ENCODE data around the gene CTSG. TPM values are rescaled to one million over a fixed set of nuclear protein-coding genes. Genes with fewer than 3 reads are reported as not detected.
"Not testable (repeated sequence)": the region's sequence is repeated elsewhere in the genome, so short reads cannot be mapped to it uniquely, and the experiment has no call there.

CTSG gene
- total RNA-seq, 2 experiments from 2014 or later: 0.31 to 0.35 TPM

GRCh38 chr14:24534286-24534685 is 41.8 kb downstream of the CTSG start:
- Mint-ChIP-seq H3K4me1 (ENCODE audit: low read depth) (no peaks in the 10 kb centered on the region), H3K27me3 (ENCODE audit: low read depth) (peaks cover 4% of the 10 kb centered on the region), H3K27ac (no peak overlapping the region), H3K36me3 (ENCODE audit: low read depth) (no peaks in the 10 kb centered on the region), H3K9me3 (no peaks in the 10 kb centered on the region), H3K4me3 (no peak overlapping the region)
- DNase-seq: no peak
- intact Hi-C loops (cut with micrococcal nuclease): no loop called here
- CTCF ChIA-PET: interaction anchor here (0.6 kb wide), 1 partner anchor 103 kb away, joined by 4 read pairs; no protein-coding TSS in a partner anchor

- H3K4me3 Mint-ChIP-seq; H3K4me1 Mint-ChIP-seq (ENCODE audit: low read depth); H3K36me3 Mint-ChIP-seq (ENCODE audit: low read depth); intact Hi-C loops (cut with micrococcal nuclease); H3K27me3 Mint-ChIP-seq (ENCODE audit: low read depth); H3K9me3 Mint-ChIP-seq; CTCF ChIA-PET; H3K27ac Mint-ChIP-seq; DNase-seq: not testable (repeated sequence)
Observed at GRCh38 chr14:24525877-24526620, 50.0 kb downstream of the CTSG start.

Other genes starting within 250 kb of the CTSG start
- 1 to 10 TPM; 1.6 to 2.4 TPM for gene ADCY4, start 241.2 kb downstream of the CTSG start, total RNA-seq
- gene RIPK3, start 236.3 kb downstream of the CTSG start, total RNA-seq: 1 to 10 TPM; 5.9 to 7.6 TPM
- under 1 TPM in 1 of 2 experiments, not detected in 1; 0.15 TPM for gene NFATC4, start 208.1 kb downstream of the CTSG start, total RNA-seq
- under 1 TPM in 1 of 2 experiments, not detected in 1; 0.02 TPM for gene NYNRIN, start 177.2 kb downstream of the CTSG start, total RNA-seq
- gene CBLN3, start 146.6 kb downstream of the CTSG start, total RNA-seq: 1 to 10 TPM; 7.7 to 8.6 TPM
- gene KHNYN, start 146.3 kb downstream of the CTSG start, total RNA-seq: 10 to 100 TPM; 59.8 to 62.5 TPM
- gene SDR39U1, start 133.5 kb downstream of the CTSG start, total RNA-seq: 10 to 100 TPM; 70.5 to 72.4 TPM
- gene CMA1, start 68.0 kb downstream of the CTSG start, total RNA-seq: 1 to 10 TPM; 1.2 to 2.1 TPM
- 10 to 100 TPM; 81.3 to 86.1 TPM for gene GZMH, start 33.4 kb upstream of the CTSG start, total RNA-seq
- 100 to 1,000 TPM; 811 to 864 TPM for gene GZMB, start 57.9 kb upstream of the CTSG start, total RNA-seq